ENCODE results near the gene DNAH1. TPM values are rescaled to one million over a fixed set of nuclear protein-coding genes. Genes with fewer than 3 reads are reported as not detected.

The DNAH1 gene
- total RNA-seq, 1 donor from 2014 or later = 9.9 TPM

- DNase-seq (ENCODE audit: low spot score) = peak; percentile 79
Observed at GRCh38 chr3:52290596-52291507, 25.3 kb upstream of the DNAH1 start.

DNA sequence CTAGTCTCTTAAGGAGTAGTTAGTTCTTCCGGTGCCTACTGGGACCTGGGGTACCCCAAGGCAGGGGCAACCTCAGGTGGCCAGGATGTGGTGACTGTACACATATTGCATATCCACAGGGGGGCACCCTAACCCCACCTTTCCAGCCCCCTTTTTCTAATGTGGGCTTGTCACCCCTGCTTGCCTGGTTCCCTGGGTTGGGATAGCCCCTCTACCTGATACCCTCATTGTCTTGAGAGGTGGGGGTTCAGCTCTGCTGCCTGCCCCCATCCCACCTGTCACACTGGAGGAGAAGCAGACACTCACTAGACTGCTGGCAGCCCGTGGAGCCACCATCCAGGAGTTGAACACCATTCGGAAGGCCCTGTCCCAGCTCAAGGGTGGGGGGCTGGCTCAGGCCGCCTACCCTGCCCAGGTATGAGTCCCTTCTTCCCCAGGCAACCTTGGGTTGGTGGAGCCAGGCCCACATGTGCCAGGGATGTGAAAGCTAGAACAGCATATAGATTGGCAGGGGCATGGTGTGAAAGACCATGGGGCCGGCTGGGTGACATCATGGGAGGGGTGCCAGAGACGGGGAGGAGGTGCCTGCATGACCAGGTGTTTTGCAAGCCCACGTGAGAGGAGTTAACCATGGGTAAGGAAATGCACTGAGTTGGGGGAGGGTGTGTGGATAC lies 24.5 kb upstream of the DNAH1 start:
- DNase-seq (ENCODE audit: low spot score) = no peak

DNA sequence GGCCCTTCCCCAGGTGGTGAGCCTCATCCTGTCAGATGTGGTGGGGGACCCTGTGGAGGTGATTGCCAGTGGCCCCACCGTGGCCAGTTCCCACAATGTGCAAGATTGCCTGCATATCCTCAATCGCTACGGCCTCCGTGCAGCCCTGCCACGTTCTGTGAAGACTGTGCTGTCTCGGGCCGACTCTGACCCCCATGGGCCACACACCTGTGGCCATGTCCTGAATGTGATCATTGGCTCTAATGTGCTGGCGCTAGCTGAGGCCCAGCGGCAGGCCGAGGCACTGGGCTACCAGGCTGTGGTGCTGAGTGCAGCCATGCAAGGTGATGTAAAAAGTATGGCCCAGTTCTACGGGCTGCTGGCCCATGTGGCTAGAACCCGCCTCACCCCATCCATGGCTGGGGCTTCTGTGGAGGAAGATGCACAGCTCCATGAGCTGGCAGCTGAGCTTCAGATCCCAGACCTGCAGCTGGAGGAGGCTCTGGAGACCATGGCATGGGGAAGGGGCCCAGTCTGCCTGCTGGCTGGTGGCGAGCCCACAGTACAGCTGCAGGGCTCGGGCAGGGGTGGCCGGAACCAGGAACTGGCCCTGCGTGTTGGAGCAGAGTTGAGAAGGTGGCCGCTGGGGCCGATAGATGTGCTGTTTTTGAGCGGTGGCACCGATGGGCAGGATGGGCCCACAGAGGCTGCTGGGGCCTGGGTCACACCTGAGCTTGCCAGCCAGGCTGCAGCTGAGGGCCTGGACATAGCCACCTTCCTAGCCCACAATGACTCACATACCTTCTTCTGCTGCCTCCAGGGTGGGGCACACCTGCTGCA lies 23.7 kb upstream of the DNAH1 start:
- DNase-seq (ENCODE audit: low spot score) = no peak

GRCh38 chr3:52293491-52294319 lies 22.4 kb upstream of the DNAH1 start:
- no peak for DNase-seq (ENCODE audit: low spot score)

DNA sequence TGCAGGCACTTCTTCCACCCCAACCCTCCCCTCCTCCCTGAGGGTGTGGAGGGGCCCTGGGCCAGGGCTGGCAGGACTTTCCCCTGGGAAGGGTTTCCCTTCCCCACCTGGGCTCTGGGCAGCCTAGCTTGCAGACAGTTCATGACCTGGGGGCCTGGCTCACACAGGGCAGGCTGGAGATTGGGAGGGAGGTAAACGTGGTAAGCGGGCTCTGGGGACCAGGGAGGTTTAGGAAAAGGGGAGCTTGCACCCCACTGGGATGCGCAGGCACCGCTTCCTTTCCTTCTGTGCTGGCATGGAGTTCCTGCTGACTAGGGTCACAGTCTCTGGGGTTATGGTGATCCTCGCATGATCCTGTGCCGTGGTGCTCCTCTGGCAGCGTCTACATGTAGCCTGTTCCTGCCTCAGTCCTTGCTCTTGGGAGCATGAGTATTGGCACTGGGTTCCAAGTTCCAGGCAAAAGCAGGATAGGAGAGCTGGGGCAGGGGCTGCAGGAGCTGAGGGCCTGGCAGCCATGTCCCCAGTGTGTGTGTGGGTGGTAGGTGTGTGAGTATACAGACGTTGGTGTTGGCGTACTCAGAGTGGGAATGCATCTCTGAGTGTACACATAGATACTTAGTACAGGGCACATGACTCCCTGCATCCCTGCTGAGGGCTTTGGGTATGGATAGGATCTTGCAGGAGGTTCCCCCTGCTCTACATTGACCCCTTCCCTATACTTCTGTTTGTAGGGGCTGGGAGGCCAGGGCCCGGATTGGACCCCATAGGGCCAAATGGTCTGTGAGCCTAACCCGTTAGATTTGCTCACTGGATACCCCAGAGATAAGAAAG lies 21.6 kb upstream of the DNAH1 start:
- DNase-seq (ENCODE audit: low spot score) = no peak

DNA sequence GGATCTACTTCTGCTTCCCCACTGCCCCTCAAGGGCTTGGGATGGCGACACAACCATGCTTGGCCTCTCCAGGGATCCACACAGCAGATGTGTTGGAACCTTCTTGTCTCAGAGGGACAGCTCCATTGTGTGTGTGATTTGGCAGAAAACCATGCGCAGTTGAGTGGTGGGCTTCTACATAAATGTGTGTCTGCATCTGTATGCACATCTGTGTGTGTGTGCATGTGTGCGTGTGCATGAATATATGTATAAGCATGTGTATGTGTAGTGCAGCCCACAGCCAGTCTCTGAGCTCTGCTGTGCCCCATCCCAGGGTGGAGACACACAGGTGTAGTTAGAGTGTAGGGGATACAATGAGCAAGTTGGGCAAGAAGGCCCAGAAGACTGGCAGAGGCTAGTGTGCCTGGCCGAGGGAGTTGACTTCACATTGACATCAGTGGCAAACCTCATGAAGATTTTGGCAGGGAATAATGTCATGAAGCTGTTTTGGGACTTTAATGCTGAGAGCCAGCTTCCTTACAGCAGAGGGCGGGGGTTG lies 20.4 kb upstream of the DNAH1 start:
- no peak for DNase-seq (ENCODE audit: low spot score)

GRCh38 chr3:52297242-52298148 lies 18.6 kb upstream of the DNAH1 start:
- no peak for DNase-seq (ENCODE audit: low spot score)

- no peak for DNase-seq (ENCODE audit: low spot score)
Observed at GRCh38 chr3:52298149-52299098, 17.7 kb upstream of the DNAH1 start.

GRCh38 chr3:52299247-52299878 lies 16.8 kb upstream of the DNAH1 start:
- DNase-seq (ENCODE audit: low spot score) = no peak

DNA sequence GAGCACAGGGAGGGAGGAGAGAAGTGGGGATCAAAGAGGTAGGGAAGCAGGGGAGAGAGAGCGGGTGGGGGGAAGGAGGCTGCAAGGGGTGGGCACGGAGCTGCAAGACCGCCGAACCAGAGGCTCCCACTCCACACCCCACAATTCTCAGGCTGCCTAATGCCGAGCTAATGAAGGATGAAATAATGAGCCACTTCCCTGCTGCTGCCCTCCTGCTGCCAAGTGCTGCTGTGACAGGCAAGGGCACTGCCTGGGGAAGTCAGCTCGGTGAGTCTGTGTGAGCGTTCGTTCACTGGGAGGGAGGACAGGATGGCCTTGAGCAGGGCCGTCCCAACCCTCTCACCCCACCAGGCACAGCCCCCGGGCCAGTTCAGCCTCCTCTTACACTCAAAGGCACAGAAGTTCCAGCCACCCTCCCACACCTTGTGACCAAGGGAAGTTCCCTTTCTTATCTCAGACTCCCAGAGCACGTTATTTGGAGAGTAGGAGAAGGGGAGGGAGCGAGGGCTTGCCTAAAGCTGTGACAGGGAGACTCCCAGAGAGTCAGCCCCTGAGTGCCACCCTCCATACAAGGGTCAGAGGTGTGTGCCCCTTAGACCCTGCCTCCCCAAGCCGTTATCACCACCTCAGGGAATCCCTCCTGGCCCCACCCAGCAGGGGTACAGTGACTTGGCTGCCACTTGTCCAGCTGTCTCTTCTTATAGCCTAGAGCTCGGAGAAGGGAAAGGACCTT lies 16.1 kb upstream of the DNAH1 start:
- DNase-seq (ENCODE audit: low spot score) = no peak

DNA sequence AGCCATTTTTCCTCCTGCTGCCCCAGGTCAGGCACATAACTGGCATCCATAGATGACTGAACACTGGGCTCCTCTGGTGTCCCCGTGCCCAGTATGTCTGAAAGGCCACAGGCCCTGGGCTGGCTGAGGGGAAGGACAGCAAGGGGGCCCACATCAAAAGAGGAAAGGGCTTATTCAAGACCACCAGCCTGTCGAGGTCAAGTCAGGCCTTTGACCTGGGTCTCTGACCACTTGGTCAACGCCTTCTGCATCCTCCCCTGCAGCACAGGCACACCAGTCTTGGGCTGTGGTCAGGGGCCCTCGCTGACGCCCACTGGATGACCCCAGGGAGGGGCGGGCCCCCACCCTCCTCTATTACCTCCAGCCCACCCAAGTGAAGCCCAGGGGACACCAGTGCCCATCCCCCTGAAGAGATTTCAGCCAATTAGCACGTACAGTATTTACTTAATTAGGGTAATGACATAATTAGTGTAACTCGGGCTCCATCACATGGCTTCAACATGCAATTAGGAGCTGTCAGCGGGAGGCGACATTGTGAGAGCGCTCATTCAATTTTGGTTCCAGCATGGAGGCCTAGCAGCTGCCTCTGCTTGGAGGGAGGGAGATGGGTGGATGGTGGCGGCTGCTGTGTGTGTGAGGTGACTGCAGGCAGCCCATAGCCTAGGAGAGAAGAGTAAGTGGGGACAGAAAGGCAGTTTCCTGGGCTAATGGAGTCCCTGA lies 13.5 kb upstream of the DNAH1 start:
- no peak for DNase-seq (ENCODE audit: low spot score)

DNA sequence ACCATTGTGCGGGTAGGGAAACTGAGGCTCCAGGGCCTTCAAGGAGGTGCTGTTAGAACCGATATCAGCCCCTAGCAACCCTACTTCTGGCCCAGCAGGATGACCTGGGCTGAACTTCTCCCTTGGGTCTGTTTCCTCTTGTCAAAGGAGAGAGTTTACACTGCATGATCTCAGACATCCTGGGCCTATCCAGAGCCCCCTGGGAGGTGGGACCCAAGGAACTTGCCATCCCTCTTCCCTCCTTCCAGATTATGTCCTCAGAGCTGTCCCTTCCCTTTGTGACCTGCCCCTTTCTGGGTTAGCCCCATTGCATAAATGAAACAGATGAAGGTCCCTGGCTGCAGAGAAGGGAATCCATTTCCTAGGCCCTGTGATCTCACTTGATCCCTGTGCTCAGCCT lies 12.3 kb upstream of the DNAH1 start:
- no peak for DNase-seq (ENCODE audit: low spot score)

- no peak for DNase-seq (ENCODE audit: low spot score)
Observed at GRCh38 chr3:52305926-52306325, 10.2 kb upstream of the DNAH1 start.

- no peak for DNase-seq (ENCODE audit: low spot score)
Observed at GRCh38 chr3:52306978-52307377, 9.1 kb upstream of the DNAH1 start.

GRCh38 chr3:52308308-52308707 lies 7.8 kb upstream of the DNAH1 start:
- no peak for DNase-seq (ENCODE audit: low spot score)

Measured in mesenteric fat pad (tissue), 1 donor.